Caco-2 (cell line): ENCODE measurements around the gene THAP3. TPM values are rescaled to one million over a fixed set of nuclear protein-coding genes. Genes with fewer than 3 reads are reported as not detected.

Experiments used
- BruUV-seq: library from RNA; stranded (reverse); fragments of 400-500 nt; replicated peaks from 2 replicates; lab custom pipeline; 2021; lab: Mats Ljungman, UMichigan
- CTCF ChIA-PET: fragments of 300-600 bp; sonication (Branson Sonifier 250); formaldehyde crosslinking; loops from one replicate; lab custom pipeline; 2022; ENCODE audit warnings: antibody characterized with exemption; lab: Charles Lee
- POLR2A ChIA-PET: fragments of 300-600 bp; sonication (Branson Sonifier 250); formaldehyde crosslinking; loops from one replicate; lab custom pipeline; 2022; ENCODE audit warnings: antibody characterized with exemption; lab: Charles Lee
- DNase-seq, 2 experiments: peaks; one replicate each; pipeline versions ENCODE4 v3.0.0 to v3.0.0-alpha.2; 2020 to 2022
- H3K27me3 ChIP-seq: replicated peaks from 2 replicates; pipeline ENCODE4 v1.6.0; 2011; ENCODE audit warnings: low read length; ENCODE audit not compliant: control insufficient read depth, insufficient read depth
- H3K36me3 ChIP-seq: 2 replicates; pipeline ENCODE4 v1.5.1; 2011; ENCODE audit warnings: low read length; ENCODE audit not compliant: control insufficient read depth, insufficient read depth
- H3K4me1 ChIP-seq: fragments of 250-450 bp; sonication (Bioruptor Pico); 2 replicates; pipeline ENCODE4 v1.5.1; 2020; ENCODE audit warnings: mild to moderate bottlenecking
- H3K4me3 ChIP-seq: 2 replicates; pipeline ENCODE4 v1.5.1; 2011; ENCODE audit warnings: low read depth, mild to moderate bottlenecking, control low read depth, low read length
- H3K9me3 ChIP-seq: fragments of 250-450 bp; sonication (Bioruptor Pico); 2 replicates; pipeline ENCODE4 v1.5.1; 2020; ENCODE audit warnings: mild to moderate bottlenecking, moderate library complexity
- H3K27ac Mint-ChIP-seq: one replicate; pipeline ENCODE4 v1.8.0; 2022; ENCODE audit warnings: mixed read lengths; ENCODE audit not compliant: unreplicated experiment
- H3K27me3 Mint-ChIP-seq: one replicate; pipeline ENCODE4 v1.8.0; 2022; ENCODE audit warnings: mixed read lengths; ENCODE audit not compliant: insufficient read depth, unreplicated experiment
- H3K36me3 Mint-ChIP-seq: one replicate; pipeline ENCODE4 v1.8.0; 2022; ENCODE audit warnings: mild to moderate bottlenecking, mixed read lengths; ENCODE audit not compliant: insufficient read depth, unreplicated experiment
- H3K4me1 Mint-ChIP-seq: one replicate; pipeline ENCODE4 v1.8.0; 2022; ENCODE audit warnings: low read depth, mixed read lengths; ENCODE audit not compliant: unreplicated experiment
- H3K4me3 Mint-ChIP-seq: one replicate; pipeline ENCODE4 v1.8.0; 2022; ENCODE audit warnings: mild to moderate bottlenecking, moderate library complexity, mixed read lengths; ENCODE audit not compliant: unreplicated experiment
- H3K9me3 Mint-ChIP-seq: one replicate; pipeline ENCODE4 v1.8.0; 2022; ENCODE audit warnings: mixed read lengths; ENCODE audit not compliant: unreplicated experiment
- CTCF ChIP-seq, 2 experiments: fragments of 200-600 bp in 1 of 2; IDR thresholded peaks; 1 replicate in 1 of 2; 2 replicates in 1 of 2; pipeline versions ENCODE4 v1.5.1 to v1.8.0; 2011 to 2022; ENCODE audit warnings: antibody characterized with exemption in 1 of 2, control low read depth in 1 of 2, inconsistent platforms in 1 of 2, low read depth in 1 of 2, low read length in 1 of 2, mild to moderate bottlenecking in 1 of 2, moderate library complexity in 1 of 2; ENCODE audit not compliant: insufficient read depth in 1 of 2, severe bottlenecking in 1 of 2, unreplicated experiment in 1 of 2
- intact Hi-C: fragments of 100-400 bp; cut with micrococcal nuclease; formaldehyde crosslinking; loops from one replicate; pipeline ENCODE4 v1.10.0; 2022; ENCODE audit not compliant: unreplicated experiment
- total RNA-seq: library from RNA; stranded (reverse); gene quantifications from 2 replicates; pipeline ENCODE4 v1.2.3, GENCODE V29; 2022

The THAP3 gene
- total RNA-seq, 1 experiment from 2014 or later, result 13.5 TPM

- no TSS peak for BruUV-seq
- Mint-ChIP-seq H3K27ac (no peak overlapping the region), H3K36me3 (peaks cover 50% of the 10 kb centered on the region), H3K4me3 (no peak overlapping the region), H3K27me3 (no peaks in the 10 kb centered on the region), H3K4me1 (no peaks in the 10 kb centered on the region), H3K9me3 (no peaks in the 10 kb centered on the region)
- Histone ChIP-seq H3K4me1 (no peaks in the 10 kb centered on the region), H3K9me3 (no peaks in the 10 kb centered on the region), H3K4me3 (no peak overlapping the region), H3K36me3 (peaks cover 6% of the 10 kb centered on the region), H3K27me3 (no peaks in the 10 kb centered on the region)
- TF ChIP-seq CTCF (IDR thresholded peaks at IDR 0.05; ENCODE audit: insufficient read depth in 1 of 2, low read depth in 1 of 2, low read length in 1 of 2, severe bottlenecking in 1 of 2, unreplicated experiment in 1 of 2), result no peak
- intact Hi-C loops, result no loop called here
- no peak for DNase-seq
- CTCF ChIA-PET, result no interaction called here
- POLR2A ChIA-PET, result interaction anchor here (0.5 kb wide), 1 partner anchor 279 kb away, joined by 3 read pairs; no protein-coding TSS in a partner anchor
These were observed 30.9 kb upstream of the THAP3 start for GRCh38 chr1:6593810-6594209.

GRCh38 chr1:6594977-6595740 lies 29.5 kb upstream of the THAP3 start:
- Histone ChIP-seq H3K27me3 (no peaks in the 10 kb centered on the region), H3K36me3 (peaks cover 6% of the 10 kb centered on the region), H3K4me1 (no peaks in the 10 kb centered on the region), H3K9me3 (no peaks in the 10 kb centered on the region), H3K4me3 (no peak overlapping the region)
- no TSS peak for BruUV-seq
- Mint-ChIP-seq H3K9me3 (no peaks in the 10 kb centered on the region), H3K4me1 (no peaks in the 10 kb centered on the region), H3K27me3 (no peaks in the 10 kb centered on the region), H3K36me3 (peaks cover 59% of the 10 kb centered on the region), H3K4me3 (no peak overlapping the region), H3K27ac (no peak overlapping the region)
- intact Hi-C loops, result no loop called here
- CTCF ChIA-PET, result no interaction called here
- DNase-seq, result no peak
- POLR2A ChIA-PET, result no interaction called here
- no peak for TF ChIP-seq CTCF (IDR thresholded peaks at IDR 0.05; ENCODE audit: insufficient read depth in 1 of 2, low read depth in 1 of 2, low read length in 1 of 2, severe bottlenecking in 1 of 2, unreplicated experiment in 1 of 2)

- Mint-ChIP-seq H3K36me3 (peaks cover 70% of the 10 kb centered on the region), H3K4me3 (no peak overlapping the region), H3K27ac (no peak overlapping the region), H3K4me1 (no peaks in the 10 kb centered on the region), H3K27me3 (no peaks in the 10 kb centered on the region), H3K9me3 (no peaks in the 10 kb centered on the region)
- no peak for DNase-seq
- Histone ChIP-seq H3K9me3 (no peaks in the 10 kb centered on the region), H3K36me3 (peaks cover 6% of the 10 kb centered on the region), H3K4me1 (no peaks in the 10 kb centered on the region), H3K4me3 (no peak overlapping the region), H3K27me3 (no peaks in the 10 kb centered on the region)
- CTCF ChIA-PET, result no interaction called here
- POLR2A ChIA-PET, result no interaction called here
- intact Hi-C loops, result no loop called here
- BruUV-seq, result no TSS peak
- no peak for TF ChIP-seq CTCF (IDR thresholded peaks at IDR 0.05; ENCODE audit: insufficient read depth in 1 of 2, low read depth in 1 of 2, low read length in 1 of 2, severe bottlenecking in 1 of 2, unreplicated experiment in 1 of 2)
These were observed 28.3 kb upstream of the THAP3 start for GRCh38 chr1:6596351-6596750.
